Measurements from ENCODE around the gene FLII.

Gene FLII

DNA sequence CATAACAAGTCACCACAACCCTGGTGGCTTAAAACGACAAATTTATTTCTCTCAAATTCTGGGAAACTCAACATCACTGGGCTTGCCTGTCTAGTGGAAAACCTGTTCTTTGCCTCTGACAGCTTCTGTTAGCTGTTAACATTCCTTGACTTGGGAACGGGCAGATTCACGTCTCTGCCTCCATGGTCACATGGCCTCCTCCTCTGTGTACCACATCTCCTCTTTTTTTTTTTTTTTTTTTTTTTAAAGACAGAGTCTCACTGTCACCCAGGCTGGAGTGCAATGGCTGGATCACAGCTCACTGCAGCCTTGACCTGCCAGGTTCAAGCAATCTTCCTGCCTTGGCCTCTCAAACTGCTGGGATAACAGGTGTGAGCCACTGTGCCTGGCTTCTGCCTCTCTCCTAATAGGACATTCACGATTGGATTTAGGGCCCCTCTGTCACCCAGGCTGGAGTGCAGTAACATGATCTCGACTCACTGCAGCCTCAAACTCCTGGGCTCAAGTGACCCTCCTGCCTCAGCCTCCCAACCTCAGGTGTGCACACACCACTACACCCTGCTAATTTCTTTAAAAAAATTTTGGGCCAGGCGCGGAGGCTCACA is 44.8 kb downstream of the FLII start:
- no peak for DNase-seq

DNA sequence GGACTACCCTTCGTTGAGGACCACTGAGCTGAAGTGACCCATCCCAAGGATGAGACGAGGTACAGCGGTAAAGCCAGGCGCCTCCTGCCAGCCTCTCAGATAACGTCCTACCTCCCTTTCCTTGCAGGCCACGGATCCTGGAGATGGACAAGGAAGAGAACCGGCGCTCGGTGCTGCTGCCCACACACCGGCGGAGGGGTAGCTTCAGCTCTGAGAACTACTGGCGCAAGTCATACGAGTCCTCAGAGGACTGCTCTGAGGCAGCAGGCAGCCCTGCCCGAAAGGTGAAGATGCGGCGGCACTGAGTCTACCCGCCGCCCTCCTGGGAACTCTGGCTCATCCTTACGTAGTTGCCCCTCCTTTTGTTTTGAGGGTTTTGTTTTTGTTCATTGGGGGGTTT is 50.4 kb downstream of the FLII start:
- no peak for DNase-seq

DNA sequence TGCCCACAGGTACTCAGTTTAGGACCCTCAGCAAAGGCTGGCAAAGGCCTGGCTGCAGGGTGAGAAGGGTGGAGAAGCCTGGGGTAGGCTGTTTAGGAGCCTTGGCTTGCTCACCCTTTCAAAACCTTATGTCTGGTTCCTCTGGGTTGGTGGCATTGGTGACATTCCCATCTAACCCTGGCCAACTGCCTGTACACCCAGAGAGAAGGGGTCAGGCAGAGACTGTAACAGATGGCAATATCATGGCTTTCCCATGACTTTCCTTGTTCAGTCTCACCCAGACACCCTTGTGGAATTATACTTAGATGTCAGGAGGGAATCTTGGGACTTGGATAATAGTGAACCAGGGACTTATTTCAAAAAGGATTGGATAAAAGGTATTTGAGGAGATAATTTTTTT is 51.6 kb downstream of the FLII start:
- no peak for DNase-seq

DNA sequence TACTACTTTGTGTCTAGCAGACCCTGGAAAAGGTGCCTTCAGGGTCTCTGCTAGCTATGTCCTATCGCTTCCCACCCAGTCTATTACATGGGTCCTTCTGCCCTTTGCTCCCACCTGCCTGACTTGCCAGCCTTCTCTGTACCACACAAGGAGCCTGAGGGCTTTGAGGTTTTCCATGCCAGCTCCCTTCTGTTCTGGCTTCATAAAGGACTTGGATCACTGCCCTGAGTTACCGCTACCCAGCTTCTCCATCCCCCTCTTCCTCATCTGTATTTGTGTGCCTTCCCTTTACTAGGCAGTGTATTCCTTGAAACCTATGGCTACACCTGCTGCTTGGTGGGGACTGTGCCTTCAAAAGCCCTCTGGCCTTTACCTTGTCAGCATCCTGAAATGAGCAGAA is 52.7 kb downstream of the FLII start:
- no peak for DNase-seq

DNA sequence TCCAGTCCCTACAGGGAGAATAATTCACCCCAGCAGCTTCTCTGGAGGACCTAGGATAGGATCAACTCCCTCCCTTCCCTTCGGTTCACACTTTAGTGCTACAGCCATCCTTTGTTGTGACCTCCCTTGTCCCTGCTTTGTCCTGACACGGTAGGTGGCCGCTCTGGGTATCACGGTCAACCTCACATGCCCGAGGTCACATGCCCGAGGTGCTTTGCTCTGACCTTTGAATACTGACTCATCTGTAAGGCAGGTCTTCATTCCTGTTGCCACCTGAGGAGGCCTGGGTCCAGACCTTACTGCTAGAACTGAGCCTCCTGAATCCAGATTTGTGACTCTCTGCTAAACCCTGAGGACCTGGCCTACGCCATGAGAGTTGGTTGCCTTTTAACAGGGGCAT is 55.2 kb downstream of the FLII start:
- no peak for DNase-seq

DNA sequence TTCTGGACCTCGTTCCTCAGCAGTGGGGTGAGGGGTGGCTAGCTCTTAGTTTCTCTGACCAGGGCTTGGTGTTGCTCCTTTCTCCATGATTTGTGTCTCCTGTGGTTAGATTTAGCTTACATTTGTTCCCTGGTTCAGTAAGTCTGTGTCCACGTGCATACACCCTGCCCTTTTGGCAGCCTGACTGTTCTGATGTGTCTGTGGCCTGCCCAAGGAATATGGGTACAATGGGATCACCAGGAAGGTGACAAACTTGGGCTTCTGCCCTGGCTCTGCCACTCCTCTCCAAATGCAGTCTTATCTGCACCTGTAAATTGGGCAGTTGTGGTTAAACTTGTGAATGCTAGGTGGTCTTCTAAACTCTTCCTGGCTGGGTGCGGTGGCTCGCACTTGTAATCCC is 57.4 kb downstream of the FLII start:
- no peak for DNase-seq

DNA sequence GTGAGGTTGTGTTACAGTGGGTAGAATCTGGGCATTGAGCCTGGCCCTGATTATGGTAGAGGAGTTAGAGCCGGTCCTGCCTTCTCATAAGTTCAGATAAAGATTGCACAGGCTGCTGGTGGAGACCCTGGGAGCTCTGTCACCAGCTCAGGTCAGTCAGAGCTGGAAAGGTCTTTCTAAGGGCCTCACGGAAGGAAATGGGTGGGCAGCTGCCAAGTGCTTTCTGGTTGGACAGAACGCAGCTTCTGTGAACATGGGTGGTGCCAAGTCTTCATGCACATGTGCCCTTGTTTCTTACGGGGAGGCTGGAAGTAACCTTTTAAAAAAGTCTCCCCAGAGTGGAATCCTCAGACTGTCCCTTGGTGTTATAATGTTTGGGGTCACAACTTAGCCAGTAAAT is 60.0 kb downstream of the FLII start:
- DNase-seq = no peak

- no peak for DNase-seq
Measured at GRCh38 chr17:18197535-18198194, 60.9 kb downstream of the FLII start.

- no peak for DNase-seq
Measured at GRCh38 chr17:18195246-18195645, 63.3 kb downstream of the FLII start.
